Osteoblast (primary cell): ENCODE data around the gene HDAC6. TPM values are rescaled to one million over a fixed set of nuclear protein-coding genes. Genes with fewer than 3 reads are reported as not detected.
A peak's percentile ranks its signal among the peaks of the same experiment; 100 is the strongest.
"Not testable (repeated sequence)": the region's sequence is repeated elsewhere in the genome, so short reads cannot be mapped to it uniquely, and the experiment has no call there.

Source experiments
- DNase-seq: peaks from one replicate; pipeline ENCODE4 v3.0.0; 2011; ENCODE audit warnings: low spot score, mixed read lengths; ENCODE audit not compliant: insufficient read length; ENCODE audit errors: missing footprints
- H2AFZ ChIP-seq: 2 replicates; pipeline ENCODE4 v1.6.0; 2011; ENCODE audit warnings: mild to moderate bottlenecking, low read length
- H3K27ac ChIP-seq: 2 replicates; pipeline ENCODE4 v1.5.1; 2011; ENCODE audit warnings: mild to moderate bottlenecking, low read depth, low read length, moderate library complexity
- H3K27me3 ChIP-seq: 2 replicates; pipeline ENCODE4 v1.6.0; 2012; ENCODE audit warnings: mild to moderate bottlenecking, control low read depth, inconsistent platforms, low read length, moderate library complexity; ENCODE audit not compliant: insufficient read depth
- H3K36me3 ChIP-seq: 2 replicates; pipeline ENCODE4 v1.5.1; 2011; ENCODE audit warnings: mild to moderate bottlenecking, low read length, control low read depth, moderate library complexity; ENCODE audit not compliant: insufficient read depth
- H3K4me1 ChIP-seq: 2 replicates; pipeline ENCODE4 v1.5.1; 2011; ENCODE audit warnings: mild to moderate bottlenecking, low read length, control low read depth, moderate library complexity; ENCODE audit not compliant: insufficient read depth
- H3K4me2 ChIP-seq: 2 replicates; pipeline ENCODE4 v1.6.0; 2011; ENCODE audit warnings: mild to moderate bottlenecking, low read length; ENCODE audit not compliant: insufficient read depth
- H3K4me3 ChIP-seq: fragments of 200-600 bp; sonication (generic); 3 replicates; pipeline ENCODE4 v1.5.1; 2012; ENCODE audit warnings: mild to moderate bottlenecking, low read length, inconsistent platforms; ENCODE audit not compliant: insufficient read depth
- H3K79me2 ChIP-seq: 2 replicates; pipeline ENCODE4 v1.6.0; 2012; ENCODE audit warnings: mild to moderate bottlenecking, low read length, control low read depth, inconsistent platforms; ENCODE audit not compliant: insufficient read depth
- H3K9me3 ChIP-seq: 2 replicates; pipeline ENCODE4 v1.5.1; 2011; ENCODE audit warnings: low read depth, low read length, control low read depth
- H4K20me1 ChIP-seq: 2 replicates; pipeline ENCODE4 v1.6.0; 2012; ENCODE audit warnings: mild to moderate bottlenecking, low read length, control low read depth; ENCODE audit not compliant: insufficient read depth
- total RNA-seq: library from RNA; depleted of rRNA; stranded (reverse); fragments of >200 nt; gene quantifications from 2 replicates; pipeline ENCODE4 v1.2.3, GENCODE V29; 2012
- TF ChIP-seq, protein P1 (sequence below): IDR thresholded peaks from 2 replicates; pipeline ENCODE4 v1.5.1; 2011; ENCODE audit warnings: mild to moderate bottlenecking, low read depth, low read length, moderate library complexity; ENCODE audit errors: extremely low read depth

The HDAC6 gene
- total RNA-seq, 1 donor: 30.4 TPM

DNA sequence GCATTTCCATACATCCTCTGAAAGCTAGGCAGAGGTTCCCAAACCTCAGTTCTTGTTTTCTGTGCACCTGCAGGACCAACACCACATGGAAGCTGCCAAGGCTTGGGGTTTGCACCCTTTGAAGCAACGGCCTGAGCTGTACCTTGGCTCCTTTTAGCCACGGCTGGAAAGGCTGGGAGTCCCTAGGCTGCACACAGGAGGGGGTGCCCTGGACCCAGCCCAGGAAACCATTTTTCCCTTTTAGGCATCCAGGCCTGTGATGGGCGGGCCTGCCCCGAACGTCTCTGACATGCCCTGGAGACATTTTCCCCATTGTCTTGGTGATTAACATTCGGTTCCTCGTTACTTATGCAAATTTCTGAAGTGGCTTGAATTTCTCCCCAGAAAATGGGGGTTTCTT is 51.0 kb downstream of the HDAC6 start:
- Histone ChIP-seq H3K27ac (no peak overlapping the region), H3K4me3 (no peak overlapping the region), H2AFZ (no peak overlapping the region), H3K79me2 (no peaks in the 10 kb centered on the region), H3K4me1 (no peaks in the 10 kb centered on the region), H4K20me1 (no peaks in the 10 kb centered on the region), H3K4me2 (no peak overlapping the region), H3K36me3 (no peaks in the 10 kb centered on the region), H3K27me3 (no peaks in the 10 kb centered on the region), H3K9me3 (no peaks in the 10 kb centered on the region)
- TF ChIP-seq, protein P1, sequence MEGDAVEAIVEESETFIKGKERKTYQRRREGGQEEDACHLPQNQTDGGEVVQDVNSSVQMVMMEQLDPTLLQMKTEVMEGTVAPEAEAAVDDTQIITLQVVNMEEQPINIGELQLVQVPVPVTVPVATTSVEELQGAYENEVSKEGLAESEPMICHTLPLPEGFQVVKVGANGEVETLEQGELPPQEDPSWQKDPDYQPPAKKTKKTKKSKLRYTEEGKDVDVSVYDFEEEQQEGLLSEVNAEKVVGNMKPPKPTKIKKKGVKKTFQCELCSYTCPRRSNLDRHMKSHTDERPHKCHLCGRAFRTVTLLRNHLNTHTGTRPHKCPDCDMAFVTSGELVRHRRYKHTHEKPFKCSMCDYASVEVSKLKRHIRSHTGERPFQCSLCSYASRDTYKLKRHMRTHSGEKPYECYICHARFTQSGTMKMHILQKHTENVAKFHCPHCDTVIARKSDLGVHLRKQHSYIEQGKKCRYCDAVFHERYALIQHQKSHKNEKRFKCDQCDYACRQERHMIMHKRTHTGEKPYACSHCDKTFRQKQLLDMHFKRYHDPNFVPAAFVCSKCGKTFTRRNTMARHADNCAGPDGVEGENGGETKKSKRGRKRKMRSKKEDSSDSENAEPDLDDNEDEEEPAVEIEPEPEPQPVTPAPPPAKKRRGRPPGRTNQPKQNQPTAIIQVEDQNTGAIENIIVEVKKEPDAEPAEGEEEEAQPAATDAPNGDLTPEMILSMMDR: no peak
- no peak for DNase-seq

DNA sequence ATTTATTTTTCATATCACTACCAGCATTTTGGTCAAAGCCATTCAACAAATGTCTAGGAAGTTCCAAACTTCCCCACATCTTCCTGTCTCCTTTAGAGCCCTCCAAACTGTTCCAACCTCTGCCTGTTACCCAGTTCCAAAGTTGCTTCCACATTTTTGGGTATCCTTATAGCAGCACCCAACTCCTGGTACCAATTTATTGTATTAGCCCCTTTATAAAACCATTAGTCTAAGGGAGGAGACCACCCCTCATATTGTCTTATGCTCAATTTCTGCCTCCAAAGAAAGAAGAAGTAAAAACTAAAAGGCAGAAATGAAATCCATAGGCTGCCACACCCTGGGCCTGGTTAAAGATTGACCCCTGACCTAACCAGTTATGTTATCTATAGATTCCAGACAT is 51.6 kb downstream of the HDAC6 start:
- not testable (repeated sequence) for H3K27ac ChIP-seq, H3K4me2 ChIP-seq, H4K20me1 ChIP-seq, H2AFZ ChIP-seq, H3K9me3 ChIP-seq, H3K4me1 ChIP-seq, H3K27me3 ChIP-seq, H3K4me3 ChIP-seq, DNase-seq, H3K36me3 ChIP-seq, H3K79me2 ChIP-seq

DNA sequence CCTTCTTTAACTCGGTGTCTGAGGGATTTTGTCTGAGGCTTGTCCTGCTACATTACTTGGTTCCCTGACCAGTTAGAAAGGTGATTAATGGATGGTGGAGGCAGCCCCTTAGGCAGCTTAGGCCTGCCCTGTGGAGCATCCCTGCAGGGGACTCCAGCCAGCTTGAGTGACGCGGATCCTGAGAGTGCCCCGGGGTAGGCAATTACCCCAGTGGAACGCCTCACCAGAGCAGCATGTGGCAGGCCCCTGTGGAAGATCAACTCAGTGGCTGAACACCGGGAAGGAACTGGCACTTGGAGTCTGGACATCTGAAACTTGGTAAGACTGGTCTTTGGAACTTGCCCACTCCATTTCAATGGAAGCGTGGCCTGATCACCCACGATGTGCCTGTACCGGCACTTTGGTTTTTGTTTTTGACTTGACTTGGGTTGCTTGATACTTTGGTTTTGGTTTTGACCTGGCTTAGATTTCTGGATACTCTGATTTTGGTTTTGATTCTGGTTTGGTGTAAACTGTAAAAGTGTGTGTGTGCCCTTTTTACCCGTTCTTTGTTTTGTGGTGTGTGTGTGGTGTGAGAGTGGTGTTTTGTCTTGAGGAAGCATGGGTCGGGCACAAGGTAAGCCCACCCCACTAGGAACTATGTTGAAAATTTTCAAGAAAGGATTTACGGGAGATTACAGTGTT is 52.4 kb downstream of the HDAC6 start:
- not testable (repeated sequence) for H2AFZ ChIP-seq, H3K4me1 ChIP-seq, DNase-seq, H3K9me3 ChIP-seq, H3K79me2 ChIP-seq, H3K27ac ChIP-seq, H3K27me3 ChIP-seq, H3K36me3 ChIP-seq, H3K4me2 ChIP-seq, H4K20me1 ChIP-seq, H3K4me3 ChIP-seq

DNA sequence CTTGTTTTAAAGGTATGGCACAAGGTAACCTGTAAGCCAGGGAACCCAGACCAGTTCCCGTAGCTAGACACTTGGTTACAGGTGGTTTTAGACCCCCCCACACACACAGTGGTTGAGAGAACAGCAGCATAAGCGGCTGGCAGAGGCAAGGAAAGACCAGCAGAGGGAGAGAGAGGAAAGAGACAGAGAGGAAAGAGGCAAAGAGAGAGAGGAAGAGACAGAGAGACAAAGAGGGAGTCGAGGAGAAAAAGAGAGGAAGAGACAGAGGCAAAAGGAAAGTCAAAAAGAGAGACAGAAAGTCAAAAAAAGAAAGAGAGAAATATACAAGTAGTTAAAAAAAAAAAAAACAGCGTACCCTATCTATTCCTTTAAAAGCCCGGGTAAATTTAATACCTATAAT is 53.0 kb downstream of the HDAC6 start:
- Histone ChIP-seq H3K79me2 (no peaks in the 10 kb centered on the region), H3K4me1 (no peaks in the 10 kb centered on the region), H3K27ac (no peak overlapping the region), H3K27me3 (no peaks in the 10 kb centered on the region), H4K20me1 (no peaks in the 10 kb centered on the region), H3K4me3 (no peak overlapping the region), H3K4me2 (no peak overlapping the region), H3K36me3 (no peaks in the 10 kb centered on the region), H3K9me3 (no peaks in the 10 kb centered on the region), H2AFZ (no peak overlapping the region)
- no peak for DNase-seq
- TF ChIP-seq, protein P1: peak; percentile 33

DNA sequence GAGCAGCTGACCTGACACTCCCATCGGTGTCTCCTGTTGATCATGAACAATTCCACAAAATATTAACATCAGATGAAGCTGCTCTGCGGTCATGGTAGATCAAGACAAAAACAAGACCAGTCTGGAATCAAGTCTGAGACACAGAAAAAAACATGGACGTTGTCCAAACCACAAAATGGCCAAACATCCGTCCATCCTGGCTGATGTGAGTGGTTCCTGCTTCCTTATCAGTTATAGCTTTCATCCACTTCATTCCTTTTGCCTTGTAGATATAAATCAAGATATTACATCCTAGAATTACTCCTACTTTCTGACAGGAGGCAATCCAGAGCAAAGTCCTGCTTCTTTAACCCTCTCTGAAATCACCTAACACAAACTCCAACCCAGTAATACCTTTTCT is 62.3 kb downstream of the HDAC6 start:
- Histone ChIP-seq H3K27me3 (no peaks in the 10 kb centered on the region), H2AFZ (no peak overlapping the region), H3K4me2 (no peak overlapping the region), H4K20me1 (no peaks in the 10 kb centered on the region), H3K27ac (no peak overlapping the region), H3K4me3 (no peak overlapping the region), H3K4me1 (no peaks in the 10 kb centered on the region), H3K36me3 (no peaks in the 10 kb centered on the region), H3K9me3 (no peaks in the 10 kb centered on the region), H3K79me2 (no peaks in the 10 kb centered on the region)
- TF ChIP-seq, protein P1: no peak
- DNase-seq: no peak

DNA sequence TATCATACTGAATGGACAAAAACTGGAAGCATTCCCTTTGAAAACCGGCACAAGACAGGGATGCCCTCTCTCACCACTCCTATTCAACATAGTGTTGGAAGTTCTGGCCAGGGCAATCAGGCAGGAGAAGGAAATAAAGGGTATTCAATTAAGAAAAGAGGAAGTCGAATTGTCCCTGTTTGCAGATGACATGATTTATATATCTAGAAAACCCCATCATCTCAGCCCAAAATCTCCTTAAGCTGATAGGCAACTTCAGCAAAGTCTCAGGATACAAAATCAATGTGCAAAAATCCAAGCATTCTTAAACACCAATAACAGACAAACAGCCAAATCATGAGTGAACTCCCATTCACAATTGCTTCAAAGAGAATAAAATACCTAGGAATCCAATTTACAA is 70.2 kb downstream of the HDAC6 start:
- DNase-seq, H3K4me3 ChIP-seq, H3K27ac ChIP-seq, H3K79me2 ChIP-seq, H3K4me2 ChIP-seq, H4K20me1 ChIP-seq, H2AFZ ChIP-seq, H3K27me3 ChIP-seq, H3K9me3 ChIP-seq, H3K4me1 ChIP-seq, H3K36me3 ChIP-seq: not testable (repeated sequence)
